Measurements from ENCODE around the gene VAMP4.
"Not testable (repeated sequence)": the region's sequence is repeated elsewhere in the genome, so short reads cannot be mapped to it uniquely, and the experiment has no call there.

Gene VAMP4

GRCh38 chr1:171711643-171712042 lies 30.2 kb downstream of the VAMP4 start:
- in situ Hi-C loops (cut with HindIII; ENCODE audit: low sequenced_read_pairs): no loop called here

- in situ Hi-C loops (cut with HindIII; ENCODE audit: low sequenced_read_pairs): no loop called here
Measured at GRCh38 chr1:171707583-171707982, 34.3 kb downstream of the VAMP4 start.

- in situ Hi-C loops (cut with HindIII; ENCODE audit: low sequenced_read_pairs): no loop called here
Measured at GRCh38 chr1:171702598-171702997, 39.3 kb downstream of the VAMP4 start.

- in situ Hi-C loops (cut with HindIII; ENCODE audit: low sequenced_read_pairs): no loop called here
Measured at GRCh38 chr1:171699531-171699930, 42.3 kb downstream of the VAMP4 start.

- in situ Hi-C loops (cut with HindIII; ENCODE audit: low sequenced_read_pairs): not testable (repeated sequence)
Measured at GRCh38 chr1:171695772-171696171, 46.1 kb downstream of the VAMP4 start.

GRCh38 chr1:171693541-171693940 lies 48.3 kb downstream of the VAMP4 start:
- in situ Hi-C loops (cut with HindIII; ENCODE audit: low sequenced_read_pairs): not testable (repeated sequence)

- in situ Hi-C loops (cut with HindIII; ENCODE audit: low sequenced_read_pairs): no loop called here
Measured at GRCh38 chr1:171683870-171684269, 58.0 kb downstream of the VAMP4 start.

- in situ Hi-C loops (cut with HindIII; ENCODE audit: low sequenced_read_pairs): no loop called here
Measured at GRCh38 chr1:171680339-171680738, 61.5 kb downstream of the VAMP4 start.

GRCh38 chr1:171676823-171677222 lies 65.0 kb downstream of the VAMP4 start:
- in situ Hi-C loops (cut with HindIII; ENCODE audit: low sequenced_read_pairs): no loop called here

GRCh38 chr1:171674431-171675405 lies 67.1 kb downstream of the VAMP4 start:
- in situ Hi-C loops (cut with HindIII; ENCODE audit: low sequenced_read_pairs): no loop called here

GRCh38 chr1:171670739-171671138 lies 71.1 kb downstream of the VAMP4 start:
- in situ Hi-C loops (cut with HindIII; ENCODE audit: low sequenced_read_pairs): no loop called here

- in situ Hi-C loops (cut with HindIII; ENCODE audit: low sequenced_read_pairs): no loop called here
Measured at GRCh38 chr1:171668372-171668771, 73.5 kb downstream of the VAMP4 start.

GRCh38 chr1:171666114-171666769 lies 75.6 kb downstream of the VAMP4 start:
- in situ Hi-C loops (cut with HindIII; ENCODE audit: low sequenced_read_pairs): no loop called here

GRCh38 chr1:171664976-171665375 lies 76.9 kb downstream of the VAMP4 start:
- in situ Hi-C loops (cut with HindIII; ENCODE audit: low sequenced_read_pairs): no loop called here

GRCh38 chr1:171663854-171664575 lies 77.8 kb downstream of the VAMP4 start:
- in situ Hi-C loops (cut with HindIII; ENCODE audit: low sequenced_read_pairs): no loop called here

- in situ Hi-C loops (cut with HindIII; ENCODE audit: low sequenced_read_pairs): no loop called here
Measured at GRCh38 chr1:171663036-171663853, 78.6 kb downstream of the VAMP4 start.

- in situ Hi-C loops (cut with HindIII; ENCODE audit: low sequenced_read_pairs): no loop called here
Measured at GRCh38 chr1:171661076-171661650, 80.7 kb downstream of the VAMP4 start.

- in situ Hi-C loops (cut with HindIII; ENCODE audit: low sequenced_read_pairs): not testable (repeated sequence)
Measured at GRCh38 chr1:171656206-171656605, 85.7 kb downstream of the VAMP4 start.

- in situ Hi-C loops (cut with HindIII; ENCODE audit: low sequenced_read_pairs): no loop called here
Measured at GRCh38 chr1:171655746-171656116, 86.1 kb downstream of the VAMP4 start.
